Measurements from ENCODE around the gene SUPT5H.
A peak's percentile ranks its signal among the peaks of the same experiment; 100 is the strongest.

SUPT5H gene

GRCh38 chr19:39426170-39426569, 19.2 kb upstream of the SUPT5H start:
- TF ChIP-seq, protein P1, sequence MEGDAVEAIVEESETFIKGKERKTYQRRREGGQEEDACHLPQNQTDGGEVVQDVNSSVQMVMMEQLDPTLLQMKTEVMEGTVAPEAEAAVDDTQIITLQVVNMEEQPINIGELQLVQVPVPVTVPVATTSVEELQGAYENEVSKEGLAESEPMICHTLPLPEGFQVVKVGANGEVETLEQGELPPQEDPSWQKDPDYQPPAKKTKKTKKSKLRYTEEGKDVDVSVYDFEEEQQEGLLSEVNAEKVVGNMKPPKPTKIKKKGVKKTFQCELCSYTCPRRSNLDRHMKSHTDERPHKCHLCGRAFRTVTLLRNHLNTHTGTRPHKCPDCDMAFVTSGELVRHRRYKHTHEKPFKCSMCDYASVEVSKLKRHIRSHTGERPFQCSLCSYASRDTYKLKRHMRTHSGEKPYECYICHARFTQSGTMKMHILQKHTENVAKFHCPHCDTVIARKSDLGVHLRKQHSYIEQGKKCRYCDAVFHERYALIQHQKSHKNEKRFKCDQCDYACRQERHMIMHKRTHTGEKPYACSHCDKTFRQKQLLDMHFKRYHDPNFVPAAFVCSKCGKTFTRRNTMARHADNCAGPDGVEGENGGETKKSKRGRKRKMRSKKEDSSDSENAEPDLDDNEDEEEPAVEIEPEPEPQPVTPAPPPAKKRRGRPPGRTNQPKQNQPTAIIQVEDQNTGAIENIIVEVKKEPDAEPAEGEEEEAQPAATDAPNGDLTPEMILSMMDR (IDR thresholded peaks at IDR 0.05; ENCODE audit: low read depth, low read length) = no peak
- no peak overlapping the region for H3K4me3 ChIP-seq (ENCODE audit: low read depth, low read length)

DNA sequence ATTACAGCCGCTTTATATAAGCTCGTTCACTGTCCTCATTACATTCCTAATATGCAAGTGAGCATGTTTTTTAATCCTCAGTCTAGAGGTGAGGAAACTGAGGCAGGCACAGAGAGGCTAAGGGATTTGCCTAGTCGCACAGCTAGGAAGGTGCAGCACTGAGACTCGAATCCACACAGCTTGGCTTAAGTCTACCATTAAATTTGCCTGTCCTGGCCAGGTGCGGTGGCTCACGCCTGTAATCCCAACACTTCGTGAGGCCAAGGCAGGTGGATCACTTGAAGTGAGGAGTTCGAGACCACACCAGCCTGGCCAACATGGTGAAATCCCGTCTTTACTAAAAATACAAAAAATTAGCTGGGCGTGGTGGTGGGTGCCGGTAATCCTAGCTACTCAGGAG, 17.7 kb upstream of the SUPT5H start:
- no peak for DNase-seq (ENCODE audit: low read depth, low spot score)
- TF ChIP-seq, protein P1 (IDR thresholded peaks at IDR 0.05; ENCODE audit: low read depth, low read length) = no peak
- H3K4me3 ChIP-seq (ENCODE audit: low read depth, low read length) = no peak overlapping the region
- in situ Hi-C loops (cut with HindIII; ENCODE audit: low sequenced_read_pairs) = no loop called here

More at GRCh38 chr19:39426170-39426569, 19.2 kb upstream of the SUPT5H start:
- DNase-seq (ENCODE audit: low read depth, low spot score) = no peak
- in situ Hi-C loops (cut with HindIII; ENCODE audit: low sequenced_read_pairs) = no loop called here

DNA sequence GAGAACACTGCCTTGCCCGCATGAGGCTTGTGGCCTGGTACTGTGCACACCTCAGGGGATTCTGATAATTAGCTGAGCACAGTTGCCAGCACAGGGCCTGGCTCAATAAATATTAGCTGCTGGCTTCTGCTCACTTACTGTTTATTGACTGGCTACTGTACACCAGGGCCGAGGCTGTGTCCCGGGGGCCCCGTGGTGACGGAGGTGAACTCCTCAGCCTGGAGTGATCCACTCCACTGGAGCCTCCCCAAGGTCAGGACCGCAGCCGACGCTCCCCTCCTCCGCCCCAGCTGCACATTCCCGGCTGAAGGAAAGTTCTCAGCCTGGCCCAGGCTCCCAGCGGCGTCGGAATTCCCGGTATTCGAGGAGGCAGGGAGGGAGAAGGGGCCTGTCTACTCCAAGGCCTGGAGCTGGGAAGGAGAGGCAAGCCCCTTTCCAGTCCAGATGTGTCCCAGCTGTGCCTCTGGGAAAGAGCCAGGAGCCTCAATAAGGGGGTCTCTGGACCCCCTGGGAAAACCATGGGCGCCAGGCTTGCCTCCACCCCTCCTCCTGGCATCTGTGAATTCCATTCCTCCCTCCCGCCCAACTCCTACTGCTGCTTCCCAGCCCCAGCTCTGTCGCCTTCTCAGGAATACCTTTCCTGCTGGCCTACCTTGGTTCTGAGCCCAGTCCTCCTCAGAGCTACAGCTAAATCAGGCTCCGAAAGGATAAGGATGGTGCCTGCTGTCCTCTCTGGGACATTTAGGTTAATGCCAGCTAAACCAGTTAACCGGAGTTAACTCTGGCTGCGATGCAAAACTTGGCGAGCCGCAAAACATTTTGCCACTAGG, 16.9 kb upstream of the SUPT5H start:
- TF ChIP-seq, protein P1 (IDR thresholded peaks at IDR 0.05; ENCODE audit: low read depth, low read length) = no peak
- DNase-seq (ENCODE audit: low read depth, low spot score) = peak; percentile 95
- in situ Hi-C loops (cut with HindIII; ENCODE audit: low sequenced_read_pairs) = no loop called here

DNA sequence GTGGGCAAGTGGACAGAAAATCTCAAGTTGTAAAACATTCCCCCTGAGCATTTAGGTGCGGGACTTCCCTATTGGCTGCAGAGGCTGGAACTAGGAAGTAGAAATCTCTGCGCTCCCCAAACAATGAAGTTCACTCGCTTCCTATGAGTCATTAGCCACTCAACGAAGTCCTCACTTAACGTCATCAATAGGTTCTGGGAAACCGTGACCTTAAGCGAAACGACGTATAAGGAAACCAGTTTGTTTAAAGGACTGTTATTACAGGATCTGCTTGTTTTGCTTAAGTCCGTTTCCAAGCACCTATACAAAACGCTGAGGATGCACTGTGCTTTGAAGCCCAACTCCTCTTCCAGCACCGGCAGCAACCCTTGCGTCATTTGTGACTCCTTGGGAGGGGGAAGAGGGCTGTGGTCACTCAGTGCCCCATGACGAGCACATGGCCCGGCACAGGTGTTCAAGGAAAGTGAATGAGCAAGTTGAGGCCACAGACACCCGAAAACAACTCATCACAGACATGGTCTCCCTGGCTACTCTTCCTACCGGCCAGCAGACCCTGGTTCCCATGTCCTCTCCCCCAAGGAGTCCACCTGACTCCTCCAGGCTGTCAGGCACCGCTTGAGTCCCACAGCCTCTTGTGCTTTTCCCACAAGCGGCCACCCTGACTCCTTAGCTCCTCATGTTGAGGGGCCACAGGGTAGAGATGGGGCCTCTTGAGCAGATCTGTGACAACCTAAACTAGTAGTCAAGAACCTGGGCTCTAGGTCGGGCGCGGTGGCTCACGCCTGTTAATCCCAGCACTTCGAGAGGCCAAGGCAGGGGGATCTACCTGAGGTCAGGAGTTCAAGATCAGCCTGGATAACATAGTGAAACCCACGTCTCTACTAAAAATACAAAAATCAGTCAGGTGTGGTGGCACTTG, 14.4 kb upstream of the SUPT5H start:
- H3K4me3 ChIP-seq (ENCODE audit: low read depth, low read length) = no peak overlapping the region
- TF ChIP-seq, protein P1 (IDR thresholded peaks at IDR 0.05; ENCODE audit: low read depth, low read length) = no peak
- DNase-seq (ENCODE audit: low read depth, low spot score) = peak; percentile 100
- in situ Hi-C loops (cut with HindIII; ENCODE audit: low sequenced_read_pairs) = no loop called here

More for the DNA sequence above, 16.9 kb upstream of the SUPT5H start:
- H3K4me3 ChIP-seq (ENCODE audit: low read depth, low read length) = no peak overlapping the region

DNA sequence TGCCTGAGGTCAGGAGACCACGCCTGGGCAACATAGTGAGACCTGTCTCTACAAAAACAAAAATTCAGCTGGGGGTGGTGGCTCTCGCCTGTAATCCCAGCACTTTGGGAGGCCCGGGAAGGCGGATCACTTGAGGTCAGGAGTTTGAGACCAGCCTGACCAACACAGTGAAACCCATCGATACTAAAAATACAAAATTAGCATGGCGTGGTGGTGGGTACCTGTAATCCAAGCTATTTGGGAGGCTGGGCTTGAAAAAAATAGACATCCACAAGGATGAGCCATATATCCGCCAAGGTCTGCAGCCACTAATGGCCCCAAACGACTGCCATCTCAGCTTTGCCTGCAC, 12.7 kb upstream of the SUPT5H start:
- H3K4me3 ChIP-seq (ENCODE audit: low read depth, low read length) = no peak overlapping the region
- in situ Hi-C loops (cut with HindIII; ENCODE audit: low sequenced_read_pairs) = no loop called here
- TF ChIP-seq, protein P1 (IDR thresholded peaks at IDR 0.05; ENCODE audit: low read depth, low read length) = no peak
- DNase-seq (ENCODE audit: low read depth, low spot score) = no peak

DNA sequence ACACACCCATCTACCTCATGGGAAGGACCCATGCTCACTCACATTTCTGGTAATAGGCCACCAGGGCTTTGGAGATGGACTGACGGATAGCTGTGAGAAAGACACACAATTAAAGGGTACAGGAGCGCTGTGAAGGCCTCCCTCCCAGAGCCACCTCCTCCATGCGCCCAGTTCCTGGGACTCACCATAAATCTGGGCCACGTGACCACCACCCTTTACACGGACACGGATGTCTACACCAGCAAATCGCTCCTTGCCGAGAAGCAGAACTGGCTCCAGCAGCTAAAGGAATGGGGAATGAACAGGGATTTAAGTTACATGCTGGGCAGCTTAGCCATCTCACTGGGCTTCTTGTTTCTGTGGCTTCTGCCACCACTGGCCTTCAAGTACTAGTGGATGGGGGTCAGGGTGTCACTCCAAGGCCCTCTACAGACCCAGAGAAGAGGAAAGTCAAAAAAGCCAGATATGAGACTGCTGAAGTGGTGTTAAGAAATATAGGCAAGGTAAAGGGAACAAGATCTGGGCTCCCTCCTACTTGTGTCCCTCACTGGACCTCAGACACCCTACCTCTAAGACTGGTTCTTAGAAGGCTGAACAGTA, 11.8 kb upstream of the SUPT5H start:
- no peak overlapping the region for H3K4me3 ChIP-seq (ENCODE audit: low read depth, low read length)
- in situ Hi-C loops (cut with HindIII; ENCODE audit: low sequenced_read_pairs) = no loop called here
- TF ChIP-seq, protein P1 (IDR thresholded peaks at IDR 0.05; ENCODE audit: low read depth, low read length) = no peak

More for the DNA sequence above, 11.8 kb upstream of the SUPT5H start:
- no peak for DNase-seq (ENCODE audit: low read depth, low spot score)

Data from astrocyte of the spinal cord (primary cell).